Measurements from ENCODE around the gene DYNLL1. TPM values are rescaled to one million over a fixed set of nuclear protein-coding genes. Genes with fewer than 3 reads are reported as not detected.

DYNLL1 gene
- total and polyA plus RNA-seq, 2 of the 4 experiments (the other 2 are of a cell fraction): 663 to 696 TPM

DNA sequence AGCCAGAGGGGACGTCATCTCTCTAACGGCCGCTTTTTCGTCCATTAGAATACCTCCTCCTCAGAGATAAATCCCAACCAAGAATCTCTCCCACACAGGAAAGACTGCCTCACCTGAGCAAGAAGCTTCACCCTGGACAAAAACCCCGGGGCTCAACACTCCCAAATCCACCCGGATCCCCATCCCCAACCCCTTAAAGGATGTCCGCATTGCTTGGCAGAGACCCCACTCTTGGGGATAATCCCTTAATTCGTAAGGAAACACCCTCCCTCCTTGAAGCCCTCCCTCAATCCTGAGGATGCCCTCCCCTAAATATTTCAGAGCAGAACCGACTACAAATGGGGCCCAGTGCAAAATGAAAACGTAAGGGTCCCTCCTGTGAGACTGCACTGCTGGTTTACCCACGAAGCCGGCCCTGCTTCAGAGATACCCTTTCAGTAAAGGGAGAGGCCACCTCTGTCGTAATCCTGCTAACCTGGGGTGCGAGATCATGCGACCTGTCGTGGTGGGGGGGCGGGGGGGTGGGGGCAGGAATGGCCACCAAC, 655 bp upstream of the DYNLL1 start:
- Histone ChIP-seq H4K5ac (ENCODE audit: low read depth, low read length) (peak overlapping the region; percentile 16; the same call in 1 of the 2 replicates), H2AFZ (replicated peaks; ENCODE audit: low read length, poor library complexity) (peak overlapping the region; percentile 90), H3K9me3 (ENCODE audit: control insufficient read depth, insufficient read depth, low read length) (no peaks in the 10 kb centered on the region), H4K20me1 (ENCODE audit: insufficient read depth, low read length) (peaks cover 27% of the 10 kb centered on the region), H3K4me3 (ENCODE audit: insufficient read depth, low read depth, low read length) (peak overlapping the region; percentile 76), H2BK15ac (ENCODE audit: low read depth, low read length) (no peak overlapping the region), H3K27ac (ENCODE audit: insufficient read depth, low read length) (peak overlapping the region; percentile 21), H3K4me2 (ENCODE audit: low read depth, low read length) (peak overlapping the region; percentile 95), H2BK120ac (ENCODE audit: low read depth, low read length) (no peak overlapping the region), H3K23ac (ENCODE audit: low read depth, low read length) (peak overlapping the region; percentile 50; the same call in 1 of the 2 replicates), H3K9me1 (ENCODE audit: insufficient read depth, low read length) (peaks cover 6% of the 10 kb centered on the region; the same call in 1 of the 2 replicates), H3K4ac (ENCODE audit: low read depth, low read length) (peak overlapping the region; percentile 35), H2AK9ac (replicated peaks; ENCODE audit: low read depth, low read length, poor library complexity) (peak overlapping the region; percentile 75), H4K91ac (ENCODE audit: insufficient read depth, low read depth, low read length) (no peak overlapping the region), H3K18ac (ENCODE audit: low read depth, low read length) (peak overlapping the region; percentile 22; the same call in 1 of the 2 replicates), H3K4me1 (ENCODE audit: control insufficient read depth, insufficient read depth, low read length) (peaks cover 1% of the 10 kb centered on the region), H3K79me1 (ENCODE audit: low read depth in 1 of 2, low read length in 2 of 2) (peaks cover 10 to 40% of the 10 kb centered on the region in 2 experiments), H3K56ac (ENCODE audit: extremely low read depth, insufficient read depth, low read length) (no peak overlapping the region), H3K14ac (replicated peaks; ENCODE audit: low read depth, low read length) (peak overlapping the region; percentile 12), H2BK20ac (ENCODE audit: low read depth, low read length) (no peak overlapping the region), H4K8ac (ENCODE audit: low read depth in 2 of 2, low read length in 2 of 2) (peak overlapping the region; percentile 10 to 39; a peak in 1 of 4 replicates), H3K9ac (ENCODE audit: low read depth, low read length) (peak overlapping the region; percentile 44), H3K36me3 (ENCODE audit: control insufficient read depth, insufficient read depth, low read length) (peaks cover 15% of the 10 kb centered on the region), H2AK5ac (ENCODE audit: low read depth, low read length) (no peak overlapping the region), H3K27me3 (ENCODE audit: control insufficient read depth, insufficient read depth, low read length) (no peaks in the 10 kb centered on the region), H2BK5ac (ENCODE audit: low read depth, low read length, poor library complexity, severe bottlenecking) (no peak overlapping the region)
- intact Hi-C loops (cut with micrococcal nuclease): loop anchor here (2.0 kb wide), 1 partner anchor 20 kb away; no protein-coding TSS in a partner anchor
- dilution Hi-C loops (cut with HindIII; ENCODE audit: low sequenced_read_pairs, unreplicated experiment): no loop called here
- ChIA-PET POLR2A (ENCODE audit: unreplicated experiment) (interaction anchor here (0.6 to 0.8 kb wide), 2 partner anchors 8 to 294 kb away, joined by 3 to 4 read pairs; no protein-coding TSS in a partner anchor), CTCF (no interaction called here)
- DNase-seq: no peak
- in situ Hi-C loops (cut with MboI; ENCODE audit: low sequenced_read_pairs): no loop called here
- no TSS peak for BruUV-seq (replicated peaks)
- 27% methylated on average over 4 of the region's 17 CpGs; no CpG with 5 or more reads in 1 of the 2 experiments for WGBS, 2 experiments (ENCODE audit: extremely low coverage in 2 of 2, insufficient read length in 1 of 2)
- peak; percentile 1; the same call in 1 of the 2 replicates for ATAC-seq (ENCODE audit: low read depth)
- TF ChIP-seq CHD1 (IDR thresholded peaks at IDR 0.05; ENCODE audit: low read depth, low read length) (no peak), NFE2L2 (IDR thresholded peaks at IDR 0.05; ENCODE audit: low read depth, low read length) (no peak), POLR2A (IDR thresholded peaks at IDR 0.05; ENCODE audit: low read depth, low read length) (no peak), MAZ (IDR thresholded peaks at IDR 0.05; ENCODE audit: borderline replicate concordance, low read depth, low read length) (no peak), MAFK (IDR thresholded peaks at IDR 0.05; ENCODE audit: low read depth, low read length) (no peak), RAD21 (IDR thresholded peaks at IDR 0.05; ENCODE audit: low read length) (no peak), FOS (IDR thresholded peaks at IDR 0.05; ENCODE audit: low read depth, low read length) (no peak), CEBPB (IDR thresholded peaks at IDR 0.05; ENCODE audit: low read depth, low read length) (no peak), BHLHE40 (IDR thresholded peaks at IDR 0.05; ENCODE audit: low read depth, low read length) (no peak), RCOR1 (IDR thresholded peaks at IDR 0.05; ENCODE audit: insufficient replicate concordance, low read length) (no peak), MXI1 (IDR thresholded peaks at IDR 0.05; ENCODE audit: borderline replicate concordance, low read depth, low read length) (no peak), SMC3 (IDR thresholded peaks at IDR 0.05; ENCODE audit: low read depth, low read length) (no peak)
- TF ChIP-seq, protein P1, sequence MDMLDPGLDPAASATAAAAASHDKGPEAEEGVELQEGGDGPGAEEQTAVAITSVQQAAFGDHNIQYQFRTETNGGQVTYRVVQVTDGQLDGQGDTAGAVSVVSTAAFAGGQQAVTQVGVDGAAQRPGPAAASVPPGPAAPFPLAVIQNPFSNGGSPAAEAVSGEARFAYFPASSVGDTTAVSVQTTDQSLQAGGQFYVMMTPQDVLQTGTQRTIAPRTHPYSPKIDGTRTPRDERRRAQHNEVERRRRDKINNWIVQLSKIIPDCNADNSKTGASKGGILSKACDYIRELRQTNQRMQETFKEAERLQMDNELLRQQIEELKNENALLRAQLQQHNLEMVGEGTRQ (IDR thresholded peaks at IDR 0.05; ENCODE audit: low read depth, low read length): no peak
- TF ChIP-seq, protein P2, sequence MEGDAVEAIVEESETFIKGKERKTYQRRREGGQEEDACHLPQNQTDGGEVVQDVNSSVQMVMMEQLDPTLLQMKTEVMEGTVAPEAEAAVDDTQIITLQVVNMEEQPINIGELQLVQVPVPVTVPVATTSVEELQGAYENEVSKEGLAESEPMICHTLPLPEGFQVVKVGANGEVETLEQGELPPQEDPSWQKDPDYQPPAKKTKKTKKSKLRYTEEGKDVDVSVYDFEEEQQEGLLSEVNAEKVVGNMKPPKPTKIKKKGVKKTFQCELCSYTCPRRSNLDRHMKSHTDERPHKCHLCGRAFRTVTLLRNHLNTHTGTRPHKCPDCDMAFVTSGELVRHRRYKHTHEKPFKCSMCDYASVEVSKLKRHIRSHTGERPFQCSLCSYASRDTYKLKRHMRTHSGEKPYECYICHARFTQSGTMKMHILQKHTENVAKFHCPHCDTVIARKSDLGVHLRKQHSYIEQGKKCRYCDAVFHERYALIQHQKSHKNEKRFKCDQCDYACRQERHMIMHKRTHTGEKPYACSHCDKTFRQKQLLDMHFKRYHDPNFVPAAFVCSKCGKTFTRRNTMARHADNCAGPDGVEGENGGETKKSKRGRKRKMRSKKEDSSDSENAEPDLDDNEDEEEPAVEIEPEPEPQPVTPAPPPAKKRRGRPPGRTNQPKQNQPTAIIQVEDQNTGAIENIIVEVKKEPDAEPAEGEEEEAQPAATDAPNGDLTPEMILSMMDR (conservative IDR thresholded peaks at IDR 0.05; ENCODE audit: low read depth, low read length): no peak
- TF ChIP-seq, protein P3, sequence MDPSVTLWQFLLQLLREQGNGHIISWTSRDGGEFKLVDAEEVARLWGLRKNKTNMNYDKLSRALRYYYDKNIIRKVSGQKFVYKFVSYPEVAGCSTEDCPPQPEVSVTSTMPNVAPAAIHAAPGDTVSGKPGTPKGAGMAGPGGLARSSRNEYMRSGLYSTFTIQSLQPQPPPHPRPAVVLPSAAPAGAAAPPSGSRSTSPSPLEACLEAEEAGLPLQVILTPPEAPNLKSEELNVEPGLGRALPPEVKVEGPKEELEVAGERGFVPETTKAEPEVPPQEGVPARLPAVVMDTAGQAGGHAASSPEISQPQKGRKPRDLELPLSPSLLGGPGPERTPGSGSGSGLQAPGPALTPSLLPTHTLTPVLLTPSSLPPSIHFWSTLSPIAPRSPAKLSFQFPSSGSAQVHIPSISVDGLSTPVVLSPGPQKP (IDR thresholded peaks at IDR 0.05; ENCODE audit: borderline replicate concordance, low read depth, low read length): no peak

All from IMR-90 (cell line).